Tibial artery (tissue), 4 donors: Measurements from ENCODE around the gene DGKB.

ENCODE experiments used
- DNase-seq, 2 donors: peaks; one replicate each; pipeline ENCODE4 v3.0.0-alpha.2; 2019
- H3K27ac ChIP-seq, 2 donors: fragments of 200-600 bp; sonication (generic) in 1 of 2; 1 replicate in 1 of 2; 2 replicates in 1 of 2; pipeline ENCODE4 v1.5.1; 2018 to 2019; ENCODE audit warnings: mild to moderate bottlenecking in 1 of 2
- H3K27me3 ChIP-seq, 2 donors: fragments of 200-600 bp; sonication (generic) in 1 of 2; one replicate each; pipeline versions ENCODE4 v1.5.1 to v1.6.0; 2016 to 2019
- H3K36me3 ChIP-seq, 3 donors: fragments of 200-600 bp; sonication (generic) in 2 of 3; one replicate each; pipeline ENCODE4 v1.5.1; 2016 to 2019; ENCODE audit warnings: mild to moderate bottlenecking in 2 of 3
- H3K4me1 ChIP-seq, 4 donors: fragments of 200-600 bp; sonication (generic) in 2 of 4; 1 replicate in 3 of 4; 2 replicates in 1 of 4; pipeline ENCODE4 v1.5.1; 2016 to 2019
- H3K4me3 ChIP-seq, 2 donors: fragments of 200-600 bp; sonication (generic) in 1 of 2; 1 replicate in 1 of 2; 2 replicates in 1 of 2; pipeline ENCODE4 v1.5.1; 2018 to 2019; ENCODE audit warnings: mild to moderate bottlenecking in 2 of 2
- H3K9me3 ChIP-seq, 3 donors: fragments of 200-600 bp; sonication (generic) in 1 of 3; one replicate each; pipeline ENCODE4 v1.5.1; 2016 to 2019
- CTCF ChIP-seq, 2 experiments: fragments of 200-600 bp in 1 of 2; fragments of 450-650 bp in 1 of 2; IDR thresholded peaks; one replicate each; pipeline ENCODE4 v1.5.1; 2017 to 2019; ENCODE audit warnings: antibody characterized with exemption in 2 of 2, mild to moderate bottlenecking in 1 of 2, moderate library complexity in 1 of 2
- intact Hi-C: fragments of 100-400 bp; cut with DNase I; formaldehyde crosslinking; loops from one replicate; pipeline ENCODE4 v1.15.0; 2023; ENCODE audit warnings: low total_unique reads

Gene DGKB

GRCh38 chr7:14510268-14510667 lies 392.3 kb downstream of the DGKB start:
- no peaks in the 10 kb centered on the region for H3K9me3 ChIP-seq
- no peaks in the 10 kb centered on the region for H3K27me3 ChIP-seq
- H3K4me1 ChIP-seq: no peaks in the 10 kb centered on the region
- H3K36me3 ChIP-seq: no peaks in the 10 kb centered on the region
- no peak overlapping the region for H3K4me3 ChIP-seq
- no peak for DNase-seq
- H3K27ac ChIP-seq: no peak overlapping the region
- no peak for TF ChIP-seq CTCF (IDR thresholded peaks at IDR 0.05)
- intact Hi-C loops: no loop called here

GRCh38 chr7:14507617-14508016 lies 394.9 kb downstream of the DGKB start:
- H3K9me3 ChIP-seq: no peaks in the 10 kb centered on the region
- DNase-seq: no peak
- intact Hi-C loops: no loop called here
- H3K36me3 ChIP-seq: no peaks in the 10 kb centered on the region
- no peaks in the 10 kb centered on the region for H3K27me3 ChIP-seq
- H3K4me3 ChIP-seq: no peak overlapping the region
- H3K4me1 ChIP-seq: no peaks in the 10 kb centered on the region
- no peak for TF ChIP-seq CTCF (IDR thresholded peaks at IDR 0.05)
- H3K27ac ChIP-seq: no peak overlapping the region

DNA sequence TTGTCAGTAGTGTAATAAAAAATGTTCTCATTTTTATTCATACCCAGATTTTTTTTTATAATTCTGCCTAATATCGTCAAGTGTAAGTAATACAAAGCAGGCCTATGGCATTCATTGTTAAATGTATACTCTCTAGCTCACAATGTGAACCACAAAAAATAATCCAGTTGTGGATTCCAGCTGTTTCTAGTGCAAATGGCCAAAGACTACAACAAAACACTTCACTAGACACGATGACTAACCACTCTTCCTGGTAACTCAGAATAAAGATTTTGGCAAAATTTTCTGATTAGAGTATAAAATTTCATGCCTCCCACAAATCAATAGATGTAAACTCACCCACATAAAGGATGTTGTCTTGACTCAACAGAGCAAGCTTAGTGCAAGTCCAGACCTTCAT lies 396.6 kb downstream of the DGKB start:
- H3K27ac ChIP-seq: no peak overlapping the region
- H3K4me3 ChIP-seq: no peak overlapping the region
- no peaks in the 10 kb centered on the region for H3K9me3 ChIP-seq
- no peaks in the 10 kb centered on the region for H3K27me3 ChIP-seq
- intact Hi-C loops: no loop called here
- TF ChIP-seq CTCF (IDR thresholded peaks at IDR 0.05): no peak
- H3K4me1 ChIP-seq: no peaks in the 10 kb centered on the region
- DNase-seq: no peak
- H3K36me3 ChIP-seq: no peaks in the 10 kb centered on the region

- no peaks in the 10 kb centered on the region for H3K9me3 ChIP-seq
- H3K36me3 ChIP-seq: no peaks in the 10 kb centered on the region
- DNase-seq: no peak
- H3K27ac ChIP-seq: no peak overlapping the region
- TF ChIP-seq CTCF (IDR thresholded peaks at IDR 0.05): no peak
- H3K4me3 ChIP-seq: no peak overlapping the region
- intact Hi-C loops: no loop called here
- H3K27me3 ChIP-seq: no peaks in the 10 kb centered on the region
- no peaks in the 10 kb centered on the region for H3K4me1 ChIP-seq
Observed at GRCh38 chr7:14504134-14504533, 398.4 kb downstream of the DGKB start.

DNA sequence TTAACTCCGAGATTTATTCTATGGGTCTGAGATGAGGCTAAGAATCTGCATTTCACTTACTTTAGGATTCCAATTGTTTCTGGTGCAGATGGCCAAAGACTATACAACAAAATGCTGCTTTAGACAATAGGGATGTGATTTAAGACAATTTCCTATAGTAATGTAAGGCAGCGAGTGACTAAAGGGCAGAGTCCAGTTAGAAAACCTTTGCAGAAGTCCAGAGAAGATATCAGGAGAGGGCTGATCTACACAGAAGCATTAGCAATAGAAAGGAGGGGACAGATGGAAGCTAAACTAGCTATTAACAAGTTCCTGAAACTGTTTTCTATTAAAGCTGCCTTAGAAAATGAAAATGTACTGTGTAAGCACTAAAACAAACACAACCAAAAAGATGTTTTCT lies 398.9 kb downstream of the DGKB start:
- Histone ChIP-seq H3K27ac (no peak overlapping the region), H3K27me3 (no peaks in the 10 kb centered on the region), H3K36me3 (no peaks in the 10 kb centered on the region), H3K9me3 (no peaks in the 10 kb centered on the region), H3K4me1 (no peaks in the 10 kb centered on the region), H3K4me3 (no peak overlapping the region)
- intact Hi-C loops: no loop called here
- TF ChIP-seq CTCF (IDR thresholded peaks at IDR 0.05): no peak
- no peak for DNase-seq

GRCh38 chr7:14501436-14501835 lies 401.1 kb downstream of the DGKB start:
- H3K9me3 ChIP-seq: no peaks in the 10 kb centered on the region
- H3K27me3 ChIP-seq: no peaks in the 10 kb centered on the region
- no peak for DNase-seq
- no peaks in the 10 kb centered on the region for H3K4me1 ChIP-seq
- H3K4me3 ChIP-seq: no peak overlapping the region
- intact Hi-C loops: no loop called here
- no peak for TF ChIP-seq CTCF (IDR thresholded peaks at IDR 0.05)
- no peaks in the 10 kb centered on the region for H3K36me3 ChIP-seq
- no peak overlapping the region for H3K27ac ChIP-seq
